NCI-H2196 (cell line): ENCODE measurements around the gene CLIC4.
"Not testable (repeated sequence)": the region's sequence is repeated elsewhere in the genome, so short reads cannot be mapped to it uniquely, and the experiment has no call there.

Experiments
- DNase-seq: peaks from one replicate; lab custom pipeline; 2025; ENCODE audit not compliant: unreplicated experiment; lab: John Stamatoyannopoulos, UW

CLIC4 gene

DNA sequence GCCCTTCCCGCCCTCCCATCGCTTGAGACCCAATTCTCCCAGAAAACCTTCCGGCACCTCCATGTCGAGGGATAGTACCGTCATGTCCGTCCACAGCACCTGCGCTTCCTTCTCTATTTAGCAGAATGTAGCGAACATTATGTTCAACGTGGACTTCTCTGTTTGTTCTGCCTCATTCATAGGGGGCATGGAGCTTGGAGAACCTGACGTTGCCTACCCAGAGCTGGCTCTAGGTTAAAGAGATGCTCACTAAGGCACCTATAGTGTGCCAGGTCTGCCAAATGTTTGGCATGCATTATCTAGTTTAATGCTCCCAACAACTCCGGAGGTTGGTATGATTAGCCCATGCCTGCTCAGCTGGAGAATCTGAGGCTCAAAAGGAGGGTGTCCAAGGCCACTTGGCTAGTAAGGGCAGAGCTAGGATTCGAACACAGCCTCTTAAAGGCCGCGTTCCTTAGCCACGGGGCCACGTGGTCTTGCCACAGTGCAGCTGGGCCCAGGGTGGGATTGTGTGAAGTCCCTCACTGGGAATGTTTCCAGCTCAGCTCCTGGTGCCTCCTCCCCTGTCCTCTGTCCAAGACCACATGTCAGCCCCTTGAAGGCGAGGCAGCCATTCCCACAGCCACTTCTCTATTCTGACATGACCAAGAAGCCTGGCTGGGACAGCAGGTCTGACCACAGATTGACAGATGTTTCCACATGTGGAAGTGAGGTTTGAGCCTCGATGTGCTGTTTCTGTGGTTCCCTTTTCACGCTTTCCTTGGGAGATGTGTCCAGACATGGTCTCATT, 127.0 kb downstream of the CLIC4 start:
- no peak for DNase-seq

DNA sequence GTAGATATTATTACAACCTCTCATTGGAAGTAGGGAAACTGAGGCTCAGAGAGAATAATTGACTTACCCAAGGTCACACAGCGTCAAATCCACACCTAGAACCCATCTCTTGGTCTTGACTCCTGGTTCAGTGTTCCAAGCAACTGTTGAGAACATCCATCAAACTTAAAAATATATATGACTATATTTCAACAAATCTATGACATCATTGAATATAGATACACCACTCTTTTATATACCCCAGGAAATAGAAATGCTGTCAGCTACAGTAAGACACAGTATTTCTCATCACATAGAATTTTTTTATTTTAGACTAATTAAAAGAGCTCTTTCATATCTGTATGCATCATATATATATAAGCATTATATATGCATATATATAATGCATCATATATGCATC, 127.9 kb downstream of the CLIC4 start:
- DNase-seq: no peak

DNA sequence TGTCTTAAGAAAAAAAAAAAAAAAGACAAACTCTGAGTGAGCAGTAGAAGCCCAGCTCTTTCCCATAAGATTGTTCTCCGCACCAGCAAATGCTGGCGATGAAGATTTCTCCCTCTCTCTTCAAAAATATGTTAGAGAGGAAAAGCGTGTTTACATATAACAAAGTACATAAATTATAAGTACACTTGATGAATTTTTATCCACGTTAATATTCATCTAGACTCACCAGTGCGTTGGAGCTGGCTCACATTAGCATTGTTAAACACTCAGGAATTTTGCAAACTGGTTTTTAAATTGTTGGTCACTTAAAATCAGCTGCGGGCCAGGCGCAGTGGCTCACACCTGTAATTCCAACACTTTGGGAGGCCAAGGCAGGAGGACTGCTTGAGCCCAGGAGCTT, 128.8 kb downstream of the CLIC4 start:
- no peak for DNase-seq

DNA sequence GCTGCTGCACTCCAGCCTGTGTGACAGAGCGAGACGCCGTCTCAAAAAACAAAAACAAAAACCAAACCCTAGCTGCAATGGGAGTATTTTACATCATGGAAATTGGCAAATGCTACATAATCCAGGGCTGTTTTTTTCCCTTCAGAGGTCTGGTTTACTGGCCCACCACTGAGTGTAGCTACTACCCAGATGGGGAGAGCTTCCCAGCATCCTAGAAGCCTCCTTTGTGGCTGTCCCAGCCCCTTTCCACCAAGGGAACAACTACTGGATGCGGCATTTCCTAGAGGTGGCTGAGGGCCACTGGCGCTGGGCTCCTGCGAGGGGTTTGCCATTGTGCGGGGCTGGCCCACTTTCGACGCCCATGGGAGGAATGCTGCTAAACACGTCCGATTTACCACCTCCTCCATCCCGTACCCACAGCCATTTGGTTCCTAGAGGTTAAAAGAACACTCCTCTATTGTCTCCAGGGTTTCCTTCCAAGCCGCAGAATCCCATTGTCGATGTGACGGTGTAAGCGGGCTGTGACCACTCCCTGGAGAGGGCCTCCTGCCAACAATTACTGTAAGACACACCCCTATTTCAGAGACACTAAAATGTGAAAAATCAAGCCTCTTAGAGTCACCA, 129.5 kb downstream of the CLIC4 start:
- no peak for DNase-seq

DNA sequence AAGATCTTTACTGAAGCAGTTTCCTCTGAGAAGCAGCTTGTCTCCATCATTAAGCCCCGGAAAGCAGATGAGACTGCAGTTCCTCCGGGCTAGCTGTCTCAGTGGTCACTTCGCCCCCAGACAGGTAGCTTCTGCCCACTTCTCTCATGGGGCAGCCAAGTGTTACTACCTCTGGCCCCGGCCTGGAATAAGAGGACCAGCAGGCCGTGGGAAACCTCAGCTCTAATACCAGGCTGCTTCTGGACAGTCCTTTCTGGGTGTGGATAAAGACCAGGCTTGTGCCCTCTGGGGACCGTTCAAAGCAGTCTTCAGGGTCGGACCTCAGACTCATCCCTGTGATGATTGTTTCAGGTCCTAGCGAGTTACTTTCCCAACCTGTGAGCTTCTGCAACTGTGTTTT, 130.0 kb downstream of the CLIC4 start:
- DNase-seq: no peak

DNA sequence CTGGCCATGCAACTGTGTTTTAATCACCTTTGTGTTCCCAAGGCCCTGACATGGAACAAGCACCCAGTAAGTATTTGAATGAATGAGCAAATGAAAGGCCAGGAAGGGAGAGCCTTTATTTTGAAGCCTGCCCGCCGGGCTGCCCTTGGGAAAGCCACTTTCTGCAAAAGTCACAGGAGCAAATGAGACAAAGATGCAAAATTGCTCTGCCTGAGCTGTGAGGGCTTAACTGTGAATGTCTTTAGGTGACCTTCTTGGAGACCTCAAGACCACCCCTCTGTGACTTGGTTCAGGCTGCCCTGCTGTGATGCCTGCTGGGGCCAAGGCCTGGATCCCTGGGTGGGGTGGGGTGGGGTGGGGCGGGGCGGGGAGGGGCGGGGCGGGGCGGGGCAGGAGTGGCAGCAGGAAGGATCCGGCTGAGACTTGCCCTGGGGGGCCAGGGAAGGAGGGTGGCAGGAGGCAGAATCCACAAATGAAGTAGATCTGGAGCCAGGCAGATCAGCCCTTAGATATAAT, 130.8 kb downstream of the CLIC4 start:
- no peak for DNase-seq

DNA sequence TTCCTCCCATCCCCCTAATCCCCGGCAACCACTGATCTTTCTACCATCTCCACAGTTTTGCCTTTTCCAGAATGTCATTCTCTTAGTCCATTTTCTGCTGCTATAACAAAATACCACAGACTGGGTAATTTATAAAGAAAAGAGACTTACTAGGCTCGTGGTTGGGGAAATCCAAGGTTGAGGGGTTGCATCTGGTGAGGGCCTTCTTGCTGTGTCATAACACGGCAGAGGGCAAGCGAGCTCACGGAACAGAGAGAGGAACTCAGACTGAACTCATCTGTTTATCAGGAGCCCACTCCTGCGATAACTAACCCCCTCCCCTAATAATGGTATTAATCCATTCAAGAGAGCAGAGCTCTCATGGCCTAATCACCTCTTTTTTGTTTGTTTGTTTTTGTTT, 132.8 kb downstream of the CLIC4 start:
- no peak for DNase-seq

DNA sequence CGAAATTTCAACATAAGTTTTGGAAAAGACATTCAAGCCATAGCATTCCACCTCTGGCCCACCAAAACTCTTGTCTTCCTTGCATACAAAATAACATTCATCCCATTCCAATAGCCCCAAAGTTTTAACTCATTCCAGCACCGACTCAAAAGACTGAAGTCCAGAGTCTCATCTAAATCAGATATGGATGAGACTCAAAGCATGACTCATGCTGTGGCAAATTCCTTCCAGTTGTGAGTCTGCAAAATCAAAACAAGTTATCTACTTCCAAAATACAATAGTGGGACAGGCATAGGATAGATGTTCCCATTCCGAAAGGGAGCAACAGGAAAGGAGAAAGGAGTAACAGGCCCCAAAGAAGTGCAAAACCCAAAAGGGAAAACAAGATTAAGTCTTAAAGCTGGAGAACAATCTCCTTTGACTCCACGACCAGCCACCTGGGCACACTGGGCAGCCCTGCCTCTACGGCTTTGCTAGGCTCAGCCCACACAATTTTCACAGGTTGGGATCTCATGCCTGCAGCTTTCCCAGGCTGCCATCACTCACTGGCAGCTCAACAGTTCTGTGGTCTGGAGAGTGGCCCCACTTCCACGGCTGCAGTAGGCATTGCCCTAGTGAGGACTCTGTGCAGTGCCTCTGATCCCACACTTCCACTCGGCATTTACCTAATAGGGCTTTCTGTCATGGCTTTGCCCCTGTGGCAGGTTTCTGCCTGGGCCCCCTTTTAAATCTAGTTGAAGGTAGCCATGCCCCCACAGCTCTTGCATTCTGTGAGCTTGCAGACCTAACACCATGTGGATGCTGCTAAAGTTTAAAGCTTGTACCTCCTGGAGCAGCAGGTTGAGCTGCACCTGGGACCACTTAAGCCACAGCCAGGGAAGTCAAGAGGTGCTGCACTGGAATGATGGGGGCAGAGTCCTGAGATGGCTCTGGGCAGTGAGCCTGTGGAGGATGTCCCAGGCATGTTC, 133.8 kb downstream of the CLIC4 start:
- DNase-seq: no peak

DNA sequence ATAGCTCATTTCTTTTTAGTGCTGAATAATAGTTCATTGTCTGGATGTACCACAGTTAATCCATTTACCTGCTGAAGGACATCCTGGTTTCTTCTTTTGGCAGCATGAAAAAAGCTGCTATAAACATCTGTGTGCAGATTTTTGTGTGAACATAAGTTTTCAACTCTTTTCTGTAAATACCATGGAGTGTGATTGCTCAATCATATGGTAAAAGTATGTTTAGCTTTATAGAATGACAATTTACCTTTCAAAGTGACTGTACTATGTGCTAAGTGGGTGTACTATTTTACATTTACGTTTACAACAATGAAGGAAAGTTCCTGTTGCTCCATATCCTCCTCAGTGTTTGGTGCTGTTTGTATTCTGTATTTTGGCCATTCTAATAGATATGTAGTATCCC, 135.8 kb downstream of the CLIC4 start:
- DNase-seq: no peak

DNA sequence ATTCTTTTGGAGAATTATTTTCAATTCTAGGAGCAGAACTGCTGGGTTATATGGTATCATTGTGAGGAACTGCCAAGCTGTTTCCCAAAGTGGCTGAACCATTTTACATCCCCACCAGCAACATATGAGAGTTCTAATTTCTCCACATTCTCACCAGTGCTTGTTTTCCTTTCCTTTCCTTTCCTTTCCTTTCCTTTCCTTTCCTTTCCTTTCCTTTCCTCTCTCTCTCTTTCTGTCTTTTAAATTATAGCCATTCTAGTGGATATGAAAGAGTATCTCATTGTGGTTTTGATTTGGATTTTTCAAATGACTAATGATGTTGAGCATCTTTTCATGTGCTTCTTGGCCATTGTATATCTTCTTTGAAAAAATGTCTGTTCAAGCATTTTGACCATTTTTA, 139.5 kb downstream of the CLIC4 start:
- DNase-seq: no peak

DNA sequence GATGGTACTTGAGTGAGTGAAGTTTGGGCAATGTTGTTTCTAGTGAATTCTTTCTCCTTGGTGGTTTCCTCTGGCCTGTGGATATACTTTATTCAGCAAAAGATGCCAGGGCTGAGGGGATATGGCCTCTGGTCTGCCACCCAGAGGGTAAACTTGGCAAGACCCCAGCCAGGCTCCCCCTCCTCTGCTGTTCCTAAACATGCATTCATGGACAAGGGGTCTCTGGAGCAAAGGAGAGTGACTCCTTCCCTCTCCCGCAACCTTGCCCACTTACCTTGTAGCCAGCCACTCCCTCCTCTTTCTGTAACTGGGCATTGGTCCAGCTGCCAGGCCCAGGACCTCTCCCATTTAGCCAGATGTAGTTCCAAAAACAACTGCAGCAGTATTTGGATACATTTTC, 141.0 kb downstream of the CLIC4 start:
- DNase-seq: no peak

DNA sequence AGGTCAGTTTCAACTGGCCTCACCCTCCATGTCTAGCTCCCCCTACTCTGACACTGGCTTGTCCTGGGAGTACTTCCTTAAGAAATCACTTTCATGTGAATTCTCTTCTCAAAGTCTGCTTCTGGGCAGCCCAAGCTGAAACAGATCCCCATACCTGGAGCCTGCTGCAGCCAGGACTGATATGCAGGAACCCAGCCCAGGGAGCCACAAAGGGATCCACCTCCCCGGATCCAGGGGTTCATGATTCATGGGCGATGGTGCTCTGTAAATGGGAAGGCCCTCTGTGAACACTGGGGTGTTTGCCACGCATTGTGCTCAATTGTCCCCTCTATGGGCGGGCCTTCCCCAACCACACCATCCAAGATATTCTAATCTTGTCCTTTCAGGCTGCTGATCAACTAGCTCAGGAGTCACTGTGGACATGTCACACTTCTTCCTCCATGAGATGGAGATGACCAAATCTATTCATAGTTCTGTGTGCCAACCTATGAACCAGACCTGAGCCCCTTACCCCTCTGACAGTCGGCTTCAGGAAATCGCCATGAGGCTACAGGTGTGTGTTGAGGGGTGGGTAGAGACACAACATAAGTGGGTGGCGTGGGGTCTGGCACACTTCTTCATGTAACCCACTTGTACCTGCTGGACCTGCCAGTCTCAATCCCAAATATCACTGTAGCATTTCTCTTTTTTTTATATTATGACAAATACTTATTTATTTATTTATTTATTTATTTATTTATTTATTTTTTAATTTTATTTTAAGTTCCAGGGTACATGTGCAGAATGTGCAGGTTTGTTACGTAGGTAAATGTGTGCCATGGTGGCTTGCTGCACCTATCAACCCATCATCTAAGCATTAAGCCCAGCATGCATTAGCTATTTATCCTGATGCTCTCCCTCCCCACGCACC, 143.1 kb downstream of the CLIC4 start:
- DNase-seq: no peak

DNA sequence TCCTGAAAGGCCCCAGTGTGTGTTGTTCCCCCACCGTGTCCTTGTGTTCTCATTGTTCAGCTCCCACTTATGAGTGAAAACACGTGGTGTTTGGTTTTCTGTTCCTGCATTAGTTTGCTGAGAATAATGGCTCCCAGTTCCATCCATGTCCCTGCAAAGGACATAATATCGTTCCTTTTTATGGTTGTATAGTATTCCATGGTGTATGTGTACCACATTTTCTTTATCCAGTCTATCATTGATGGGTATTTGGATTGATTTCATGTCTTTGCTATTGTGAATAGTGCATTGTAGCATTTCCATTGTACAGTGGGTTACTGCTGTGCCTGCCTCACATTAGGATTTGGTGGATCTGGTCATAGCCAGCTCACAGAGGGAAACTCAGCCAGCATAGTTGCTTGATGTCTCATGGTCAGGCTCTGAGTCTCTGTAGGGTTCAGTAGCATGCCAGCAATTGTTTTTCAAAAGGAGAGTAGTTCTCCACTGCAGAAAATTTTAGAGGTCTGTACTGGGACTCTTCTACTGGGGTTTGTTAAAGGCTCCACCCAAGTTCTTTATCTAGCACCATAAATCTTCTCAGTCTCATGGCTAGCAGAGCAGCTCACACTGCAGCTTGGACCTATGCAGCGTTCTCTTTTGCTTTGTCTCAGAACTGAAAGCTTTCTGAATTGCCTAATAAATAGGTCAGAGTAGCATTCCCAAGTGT, 143.9 kb downstream of the CLIC4 start:
- no peak for DNase-seq

DNA sequence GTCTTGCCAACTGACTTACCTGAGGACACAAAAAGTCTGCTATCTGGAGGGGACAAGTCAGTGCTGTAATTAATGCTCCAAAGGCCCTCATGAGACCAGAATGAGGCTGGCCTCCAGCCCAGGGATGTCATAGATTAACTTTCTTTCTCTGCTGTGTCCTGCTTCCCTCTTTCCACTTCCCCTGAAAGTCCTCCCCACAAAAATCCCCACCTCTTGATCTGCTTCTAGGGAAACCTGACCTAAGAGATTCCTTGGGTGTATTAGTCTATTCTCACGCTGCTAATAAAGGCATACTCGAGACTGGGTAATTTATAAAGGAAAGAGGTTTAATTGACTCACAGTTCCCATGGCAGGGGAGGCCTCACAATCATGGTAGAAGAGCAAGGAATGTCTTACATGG, 145.6 kb downstream of the CLIC4 start:
- no peak for DNase-seq

DNA sequence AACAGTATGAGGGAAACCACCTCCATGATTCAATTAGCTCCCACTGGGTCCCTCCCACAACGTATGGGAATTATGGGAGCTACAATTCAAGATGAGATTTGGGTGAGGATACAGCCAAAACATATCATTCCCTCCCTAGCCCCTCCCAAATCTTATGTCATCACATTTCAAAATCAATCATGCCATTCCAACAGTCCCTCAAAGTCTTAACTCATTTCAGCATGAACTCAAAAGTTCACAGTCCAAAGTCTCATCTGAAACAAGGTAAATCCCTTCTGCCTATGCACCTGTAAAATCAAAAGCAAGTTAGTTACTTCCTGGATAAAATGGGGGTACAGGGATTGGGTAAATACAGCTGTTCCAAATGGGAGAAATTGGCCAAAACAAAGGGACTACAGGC, 146.1 kb downstream of the CLIC4 start:
- DNase-seq: not testable (repeated sequence)

DNA sequence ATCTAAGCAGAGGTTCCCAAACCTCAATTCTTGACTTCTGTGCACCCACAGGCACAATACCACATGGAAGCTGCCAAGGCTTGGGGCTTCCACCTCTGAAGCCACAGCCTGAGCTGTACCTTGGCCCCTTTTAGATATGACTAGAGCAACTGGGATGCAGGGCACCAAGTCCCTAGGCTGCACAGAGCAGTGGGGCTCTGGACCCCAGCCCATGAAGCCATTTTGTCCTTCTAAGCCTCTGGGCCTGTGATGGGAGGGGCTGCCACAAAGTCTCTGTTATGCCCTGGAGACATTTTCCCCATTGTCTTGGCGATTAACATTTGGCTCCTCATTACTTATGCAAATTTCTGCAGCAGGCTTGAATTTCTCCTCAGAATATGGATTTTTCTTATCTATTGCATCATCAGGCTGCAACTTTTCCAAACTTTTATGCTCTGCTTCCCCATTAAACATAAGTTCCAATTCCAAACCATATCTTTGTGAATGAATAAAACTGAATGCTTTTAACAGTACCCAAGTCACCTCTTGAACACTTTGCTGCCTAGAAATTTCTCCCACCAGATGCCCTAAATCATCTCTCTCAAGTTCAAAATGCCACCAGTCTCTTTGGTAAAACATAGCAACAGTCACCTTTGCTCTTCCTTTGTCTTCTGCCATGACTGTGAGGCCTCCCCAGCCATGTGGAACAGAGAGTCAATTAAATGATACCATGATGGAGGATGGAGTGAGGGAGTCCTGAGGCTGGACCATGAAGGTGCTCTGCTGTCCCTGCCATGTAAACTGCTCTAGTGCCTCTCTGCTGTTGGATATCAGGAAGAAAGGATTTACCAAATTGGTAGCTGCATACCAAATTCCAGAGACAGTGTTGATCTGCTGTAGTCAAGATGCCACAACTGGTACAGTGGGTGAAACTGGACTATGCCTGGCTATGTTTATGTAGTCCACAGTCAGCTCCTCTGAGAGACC, 147.2 kb downstream of the CLIC4 start:
- no peak for DNase-seq

DNA sequence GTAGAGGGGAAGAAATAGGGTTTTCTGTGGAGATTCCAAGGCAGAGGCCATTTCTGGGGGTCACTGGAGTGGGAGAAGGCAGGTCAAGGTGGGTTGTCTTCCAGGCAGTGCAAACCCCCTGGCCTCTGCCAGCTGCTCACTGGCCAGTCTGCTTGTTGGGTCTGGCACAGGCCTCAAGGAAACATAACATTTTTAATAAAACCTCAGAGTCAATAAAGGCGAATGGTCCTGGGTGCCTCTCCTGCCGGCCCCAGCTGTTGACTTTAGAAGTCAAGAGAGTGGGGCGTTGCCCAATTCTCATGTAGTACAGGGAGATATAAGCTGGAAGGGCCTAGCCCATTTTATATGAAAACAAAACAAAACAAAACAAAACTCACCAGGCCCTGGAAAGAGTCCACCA, 148.2 kb downstream of the CLIC4 start:
- DNase-seq: no peak
